Right lobe of liver (tissue), 6 donors: ENCODE data around the gene SURF6. TPM values are rescaled to one million over a fixed set of nuclear protein-coding genes. Genes with fewer than 3 reads are reported as not detected.

ENCODE experiments used
- ATAC-seq, 4 donors: fragments of 200-7000 bp; cut with Tn5 transposase; one replicate each; pipeline ENCODE4 v1.9.1; 2020; ENCODE audit warnings: mild to moderate bottlenecking in 4 of 4, moderate library complexity in 4 of 4
- DNase-seq, 3 donors: peaks; one replicate each; pipeline ENCODE4 v3.0.0-alpha.2; 2020
- H3K27ac ChIP-seq, 3 donors: fragments of 200-600 bp; one replicate each; pipeline ENCODE4 v1.8.0; 2022
- H3K27me3 ChIP-seq, 2 donors: fragments of 200-600 bp; one replicate each; pipeline ENCODE4 v1.8.0; 2022
- H3K36me3 ChIP-seq, 4 donors: fragments of 200-600 bp; sonication (generic) in 1 of 4; one replicate each; pipeline versions ENCODE4 v1.5.1 to v1.8.0; 2017 to 2022; ENCODE audit warnings: control low read depth in 1 of 4
- H3K4me1 ChIP-seq, 4 donors: fragments of 200-600 bp; sonication (generic) in 1 of 4; one replicate each; pipeline versions ENCODE4 v1.5.1 to v1.8.0; 2017 to 2022; ENCODE audit warnings: control low read depth in 1 of 4
- H3K4me3 ChIP-seq, 3 donors: fragments of 200-600 bp; one replicate each; pipeline ENCODE4 v1.8.0; 2022
- H3K9me3 ChIP-seq, 4 donors: fragments of 200-600 bp; sonication (generic) in 1 of 4; one replicate each; pipeline versions ENCODE4 v1.5.1 to v1.8.0; 2017 to 2022; ENCODE audit warnings: control low read depth in 1 of 4
- POLR2A ChIP-seq: fragments of 450-650 bp; IDR thresholded peaks from one replicate; pipeline ENCODE4 v1.6.1; 2017; ENCODE audit warnings: antibody characterized with exemption, mild to moderate bottlenecking
- WGBS: methylation state at CpG from one replicate; pipeline ENCODE4 v1.1.6; 2018; ENCODE audit warnings: low coverage, low lambda C conversion rate; ENCODE audit not compliant: insufficient coverage; ENCODE audit errors: missing lambda C conversion rate; 5-methylcytosine and 5-hydroxymethylcytosine counted together
- intact Hi-C, 2 donors: fragments of 100-400 bp; cut with DNase I; formaldehyde crosslinking; loops; one replicate each; pipeline versions ENCODE4 v1.11.2 to v1.14.1; 2022
- total RNA-seq, 6 experiments: library from RNA; depleted of rRNA in 2 of 6; stranded (reverse); fragments of >200 nt in 2 of 6; fragmentation: NEBNext Ultra II Directional in 3 of 6; extraction: Animal tissue kit (Norgen Biotek cat#: 25700) in 3 of 6; gene quantifications; one replicate each; pipeline versions ENCODE4 v1.1.0 to v1.2.4, GENCODE V29; 2016 to 2023
- TF ChIP-seq, protein P1 (sequence below), 4 donors: fragments of 200-600 bp in 3 of 4; fragments of 450-650 bp in 1 of 4; IDR thresholded peaks; one replicate each; pipeline versions ENCODE4 v1.5.1 to v1.8.0; 2016 to 2022; ENCODE audit warnings: antibody characterized with exemption in 4 of 4, mild to moderate bottlenecking in 2 of 4
- donor health status: DM: no; HTN: yes; CAD: no.
- donor health status: DM: no; HTN: no; CAD: no.
- donor health status: DM: no; HTN: no; CAD: no.
- donor health status: DM: no; HTN: yes; CAD: no.
- donor health status: DM: no; HTN: yes; CAD: no.

SURF6 gene
- total RNA-seq, 6 experiments from 2014 or later: 5.8 to 8.8 (median 7.6) TPM

GRCh38 chr9:133344979-133345378 lies 9.0 kb upstream of the SURF6 start:
- WGBS: 92% methylated on average over 10 of the region's 12 CpGs
- TF ChIP-seq POLR2A: no peak
- TF ChIP-seq, protein P1, sequence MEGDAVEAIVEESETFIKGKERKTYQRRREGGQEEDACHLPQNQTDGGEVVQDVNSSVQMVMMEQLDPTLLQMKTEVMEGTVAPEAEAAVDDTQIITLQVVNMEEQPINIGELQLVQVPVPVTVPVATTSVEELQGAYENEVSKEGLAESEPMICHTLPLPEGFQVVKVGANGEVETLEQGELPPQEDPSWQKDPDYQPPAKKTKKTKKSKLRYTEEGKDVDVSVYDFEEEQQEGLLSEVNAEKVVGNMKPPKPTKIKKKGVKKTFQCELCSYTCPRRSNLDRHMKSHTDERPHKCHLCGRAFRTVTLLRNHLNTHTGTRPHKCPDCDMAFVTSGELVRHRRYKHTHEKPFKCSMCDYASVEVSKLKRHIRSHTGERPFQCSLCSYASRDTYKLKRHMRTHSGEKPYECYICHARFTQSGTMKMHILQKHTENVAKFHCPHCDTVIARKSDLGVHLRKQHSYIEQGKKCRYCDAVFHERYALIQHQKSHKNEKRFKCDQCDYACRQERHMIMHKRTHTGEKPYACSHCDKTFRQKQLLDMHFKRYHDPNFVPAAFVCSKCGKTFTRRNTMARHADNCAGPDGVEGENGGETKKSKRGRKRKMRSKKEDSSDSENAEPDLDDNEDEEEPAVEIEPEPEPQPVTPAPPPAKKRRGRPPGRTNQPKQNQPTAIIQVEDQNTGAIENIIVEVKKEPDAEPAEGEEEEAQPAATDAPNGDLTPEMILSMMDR (IDR thresholded peaks at IDR 0.05): no peak
- H3K4me1 ChIP-seq: peaks cover 0 to 17% (median 4%) of the 10 kb centered on the region in 4 donors

GRCh38 chr9:133344071-133344470 lies 8.1 kb upstream of the SURF6 start:
- Histone ChIP-seq H3K9me3 (no peaks in the 10 kb centered on the region), H3K36me3 (peaks cover 0 to 24% (median 12%) of the 10 kb centered on the region in 4 donors), H3K27me3 (no peaks in the 10 kb centered on the region), H3K27ac (no peak overlapping the region), H3K4me1 (peaks cover 0 to 14% (median 1%) of the 10 kb centered on the region in 4 donors), H3K4me3 (no peak overlapping the region)
- WGBS: 93% methylated on average over 3 of the region's 19 CpGs
- no peak for ATAC-seq
- intact Hi-C loops: loop anchor here in 1 of 2 donors (10.0 kb wide), 1 partner anchor 141 kb away; no protein-coding TSS in a partner anchor
- TF ChIP-seq POLR2A: no peak
- TF ChIP-seq, protein P1 (IDR thresholded peaks at IDR 0.05): no peak
- peak in 1 of 3 donors; percentile 45 for DNase-seq

More at GRCh38 chr9:133344979-133345378, 9.0 kb upstream of the SURF6 start:
- Histone ChIP-seq H3K36me3 (peaks cover 0 to 33% (median 19%) of the 10 kb centered on the region in 4 donors), H3K27ac (no peak overlapping the region), H3K4me3 (no peak overlapping the region), H3K9me3 (no peaks in the 10 kb centered on the region), H3K27me3 (no peaks in the 10 kb centered on the region)
- intact Hi-C loops: loop anchor here in 1 of 2 donors (10.0 kb wide), 1 partner anchor 140 kb away; no protein-coding TSS in a partner anchor
- ATAC-seq (no peak), DNase-seq (peak in 1 of 3 donors; percentile 37)

GRCh38 chr9:133342570-133342969 lies 6.6 kb upstream of the SURF6 start:
- Histone ChIP-seq H3K4me3 (no peak overlapping the region), H3K9me3 (no peaks in the 10 kb centered on the region), H3K27me3 (no peaks in the 10 kb centered on the region), H3K36me3 (peaks cover 0 to 23% (median 11%) of the 10 kb centered on the region in 4 donors), H3K4me1 (peaks cover 0 to 11% (median 0%) of the 10 kb centered on the region in 4 donors), H3K27ac (no peak overlapping the region)
- intact Hi-C loops: loop anchor here in 1 of 2 donors (10.0 kb wide), 1 partner anchor 142 kb away; no protein-coding TSS in a partner anchor
- WGBS: 100% methylated on average over 1 of the region's 11 CpGs
- ATAC-seq (no peak), DNase-seq (no peak)
- TF ChIP-seq, protein P1 (IDR thresholded peaks at IDR 0.05): no peak
- no peak for TF ChIP-seq POLR2A

GRCh38 chr9:133342069-133342406 lies 6.0 kb upstream of the SURF6 start:
- Histone ChIP-seq H3K27ac (no peak overlapping the region), H3K36me3 (peaks cover 0 to 23% (median 11%) of the 10 kb centered on the region in 4 donors), H3K27me3 (no peaks in the 10 kb centered on the region), H3K4me3 (no peak overlapping the region), H3K4me1 (peaks cover 0 to 9% (median 0%) of the 10 kb centered on the region in 4 donors), H3K9me3 (no peaks in the 10 kb centered on the region)
- TF ChIP-seq, protein P1 (IDR thresholded peaks at IDR 0.05): no peak
- TF ChIP-seq POLR2A: no peak
- DNase-seq: no peak
- peak in 1 of 4 donors; percentile 8 for ATAC-seq
- 84% methylated on average over 5 of the region's 12 CpGs for WGBS
- intact Hi-C loops: loop anchor here in 1 of 2 donors (10.0 kb wide), 1 partner anchor 143 kb away; no protein-coding TSS in a partner anchor
